Kidney tubule cell (primary cell): ENCODE data around the gene TRIP12.

Source experiments
- DNase-seq: peaks from one replicate; pipeline ENCODE4 v3.0.0-alpha.2; 2018; ENCODE audit warnings: low spot score

The TRIP12 gene

DNA sequence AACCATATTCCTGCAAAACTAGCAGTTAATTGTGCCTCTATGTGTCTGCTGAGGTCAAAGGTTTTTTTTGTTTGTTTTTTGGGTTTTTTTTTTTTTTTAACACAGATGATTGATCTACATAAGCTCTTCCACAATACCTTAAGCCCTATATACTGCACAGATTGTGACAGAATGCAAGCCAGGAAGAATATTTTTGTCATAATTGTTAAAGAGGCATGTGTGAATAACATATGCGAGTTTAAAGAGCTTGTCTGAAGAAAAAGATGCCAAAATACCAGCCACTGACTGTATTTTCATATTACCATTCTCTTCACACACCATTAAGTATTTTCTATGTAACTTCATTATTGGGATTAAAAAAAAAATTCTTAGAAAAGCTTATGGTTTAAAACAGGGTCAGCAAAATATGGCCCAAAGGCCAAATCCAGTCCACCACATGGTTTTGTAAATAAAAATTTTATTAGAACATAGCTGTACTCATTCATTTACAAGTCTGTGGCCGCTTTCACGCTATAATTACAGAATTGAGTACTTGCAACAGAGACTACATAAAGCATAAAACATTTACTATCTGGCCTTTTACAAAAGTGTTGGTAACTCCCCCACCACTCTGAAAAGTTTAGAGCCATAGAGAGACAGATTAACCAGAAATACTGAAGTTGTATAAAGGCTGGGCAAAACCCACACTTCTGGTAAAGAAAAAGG lies 89.9 kb downstream of the TRIP12 start:
- DNase-seq: no peak

DNA sequence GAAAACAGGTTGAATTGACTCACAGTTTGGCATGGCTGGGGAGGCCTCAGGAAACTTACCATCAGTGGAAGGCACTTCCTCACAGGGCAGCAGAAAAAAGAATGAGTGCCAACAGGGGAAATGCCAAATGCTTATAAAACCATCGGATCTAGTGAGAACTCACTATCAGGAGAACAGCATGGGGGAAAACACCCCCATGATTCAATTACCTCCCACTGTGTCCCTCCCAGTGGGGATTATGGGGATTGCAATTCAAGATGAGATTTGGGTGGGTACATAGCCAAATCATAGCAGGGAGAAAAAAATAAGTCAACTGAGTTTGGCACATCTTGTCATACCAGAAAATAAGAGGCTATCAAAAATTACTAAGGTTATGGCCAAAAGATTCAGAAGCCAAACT lies 96.3 kb downstream of the TRIP12 start:
- no peak for DNase-seq

DNA sequence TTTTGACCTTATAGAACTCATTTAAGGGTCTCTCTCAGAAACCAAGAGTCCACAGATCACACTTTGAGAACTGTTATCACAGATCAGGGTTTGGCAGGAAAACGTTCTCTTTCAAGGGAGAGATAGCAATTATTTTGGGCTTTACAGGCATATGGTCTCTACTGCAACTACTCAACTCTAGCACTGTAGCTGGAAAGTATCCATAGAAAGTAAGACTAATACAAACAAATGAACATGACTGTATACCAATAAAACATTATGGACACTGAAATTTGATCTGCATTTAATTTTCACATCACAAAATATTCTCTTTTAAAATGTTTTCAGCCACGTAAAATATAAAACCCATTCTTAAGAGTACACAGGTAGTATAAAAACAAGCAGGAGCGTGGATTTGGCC lies 100.5 kb downstream of the TRIP12 start:
- DNase-seq: no peak

DNA sequence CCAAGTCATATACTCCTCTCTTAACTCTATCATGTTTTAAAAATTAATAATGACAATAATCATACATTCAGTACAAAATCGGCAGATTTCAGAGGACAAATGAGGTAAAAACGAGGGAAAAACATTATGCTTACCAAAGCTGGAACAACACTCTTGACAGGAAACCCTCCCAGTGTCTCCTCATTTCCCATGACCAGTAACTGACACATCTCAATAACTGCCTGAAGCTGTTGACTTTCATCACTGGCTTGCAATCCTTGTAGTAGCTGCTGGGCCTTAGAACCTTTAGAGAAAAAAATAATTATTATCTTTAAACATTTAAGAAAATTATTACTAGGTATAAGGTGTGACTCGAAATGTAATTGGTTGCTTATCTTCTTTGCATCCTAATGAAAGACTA lies 103.6 kb downstream of the TRIP12 start:
- no peak for DNase-seq

DNA sequence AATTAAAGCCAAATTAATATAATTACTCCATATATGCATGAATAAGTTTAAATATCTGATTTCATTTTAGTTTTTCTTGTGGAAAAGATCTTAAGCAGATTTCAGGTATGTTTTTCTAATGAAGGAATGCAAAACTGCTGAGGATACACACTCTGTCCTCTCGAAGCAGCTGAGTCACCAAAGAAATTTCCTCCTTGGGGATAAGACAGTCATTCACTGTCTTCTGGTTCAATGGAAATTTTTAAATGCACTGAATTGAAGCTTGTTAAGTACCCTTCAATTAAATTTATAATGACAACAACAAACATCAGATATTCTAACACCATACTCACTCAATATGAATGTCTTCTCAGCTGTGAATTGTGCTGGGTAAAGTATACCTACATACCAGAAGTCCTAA lies 106.0 kb downstream of the TRIP12 start:
- DNase-seq: peak; percentile 63

DNA sequence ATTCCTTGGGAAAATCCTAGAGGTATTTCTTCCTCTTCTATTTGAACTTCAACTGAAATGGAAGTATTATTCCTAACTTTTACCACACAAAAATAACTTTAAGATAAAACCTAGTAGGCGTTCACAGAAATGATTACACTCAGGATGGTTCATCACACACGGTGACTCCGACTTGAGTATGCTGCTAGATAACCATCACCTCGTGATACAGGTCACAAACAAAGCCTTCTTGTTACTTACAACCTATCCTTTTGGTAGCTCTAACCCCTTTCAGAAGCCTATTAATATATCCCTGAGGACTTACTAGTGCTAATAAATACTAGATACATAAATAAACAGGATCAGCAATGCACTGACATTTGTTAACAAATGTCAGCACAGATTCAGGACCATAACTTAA lies 106.5 kb downstream of the TRIP12 start:
- no peak for DNase-seq

DNA sequence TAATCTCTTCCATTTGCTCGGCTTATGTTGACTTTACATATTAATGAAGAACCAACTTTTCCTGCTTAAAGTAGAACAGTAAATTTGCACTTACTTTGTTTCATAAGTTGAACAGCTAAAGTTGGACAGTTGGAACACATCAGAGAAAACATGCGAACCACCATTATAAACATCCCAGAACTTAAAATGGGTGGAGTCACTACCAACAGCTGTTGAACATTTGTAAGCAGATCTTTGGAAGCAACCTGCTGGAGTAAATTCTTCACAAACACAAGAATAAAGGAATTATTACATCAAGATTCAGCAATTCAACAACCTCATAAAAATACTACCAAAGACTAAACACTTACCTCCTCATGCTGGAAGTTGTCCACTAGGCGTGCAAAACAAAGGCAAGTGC lies 111.0 kb downstream of the TRIP12 start:
- DNase-seq: no peak

DNA sequence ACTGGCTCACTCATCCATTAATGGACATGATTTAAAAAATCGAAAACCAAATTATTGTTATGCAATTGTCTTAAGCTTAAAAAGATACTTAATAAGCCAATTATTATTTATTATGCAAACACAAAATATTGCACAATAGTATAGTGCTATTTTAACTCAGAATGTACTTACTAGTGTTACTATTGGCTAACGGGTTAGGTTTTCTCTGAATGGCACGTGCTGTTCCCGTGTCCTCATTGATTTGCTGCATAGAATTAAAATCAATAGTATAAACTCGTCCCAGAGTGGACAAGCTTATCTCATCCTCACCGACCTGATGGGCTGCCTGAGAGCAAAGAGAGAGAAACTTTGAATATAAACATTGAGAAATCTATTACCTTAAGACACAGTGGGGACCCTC lies 116.2 kb downstream of the TRIP12 start:
- no peak for DNase-seq

DNA sequence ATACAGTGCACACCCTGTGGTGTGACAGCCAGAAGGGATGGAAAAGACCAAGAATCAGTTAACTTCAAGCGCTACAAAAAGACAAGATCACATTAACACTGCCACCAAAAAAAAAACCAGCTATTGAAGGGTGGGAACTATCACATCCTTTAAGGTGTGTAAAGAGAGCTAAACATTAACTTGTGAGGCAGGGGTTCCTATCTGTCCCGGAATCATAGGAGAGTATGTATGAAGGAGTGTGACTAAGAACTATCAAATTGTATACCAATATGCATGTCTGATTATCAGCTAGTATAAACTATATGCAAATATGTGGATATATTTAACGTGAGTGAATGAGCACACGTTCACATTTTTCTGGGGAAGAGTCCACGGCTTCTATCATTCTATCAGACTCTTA lies 119.0 kb downstream of the TRIP12 start:
- no peak for DNase-seq

DNA sequence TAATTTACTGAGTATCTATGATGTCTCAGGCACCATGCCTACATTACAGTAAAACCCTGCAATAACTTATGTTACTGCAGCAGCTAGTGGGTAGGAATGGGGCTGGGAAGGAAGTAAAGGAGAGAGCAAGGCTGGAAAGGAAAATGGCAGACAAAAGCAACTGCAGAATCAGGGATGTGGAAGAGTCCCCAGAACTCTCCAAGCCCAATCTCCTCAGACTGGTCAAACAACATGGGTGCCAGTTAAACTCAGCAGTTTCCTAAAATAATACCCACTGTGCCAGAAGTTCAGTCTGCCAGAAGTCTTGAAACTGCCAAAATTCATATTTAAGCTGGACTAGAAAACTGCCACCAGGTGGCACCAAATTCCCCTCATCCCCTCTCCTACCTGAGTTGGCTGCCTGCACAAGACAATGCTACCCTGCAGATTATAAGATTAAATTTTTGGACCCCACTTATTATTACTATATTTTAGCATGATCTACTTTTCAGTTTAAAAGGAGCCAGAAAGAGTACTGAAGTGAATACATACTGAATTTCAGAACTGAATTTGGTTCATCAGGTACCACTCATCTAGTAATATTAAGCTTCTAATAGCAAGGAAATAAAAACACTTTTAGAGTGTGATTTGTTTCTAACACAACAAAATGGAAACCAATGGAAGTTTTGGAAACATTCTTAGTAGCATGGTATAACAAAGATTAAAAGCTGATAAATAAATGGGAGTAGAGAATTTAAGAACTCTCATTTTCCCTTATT lies 120.6 kb downstream of the TRIP12 start:
- DNase-seq: peak; percentile 61

DNA sequence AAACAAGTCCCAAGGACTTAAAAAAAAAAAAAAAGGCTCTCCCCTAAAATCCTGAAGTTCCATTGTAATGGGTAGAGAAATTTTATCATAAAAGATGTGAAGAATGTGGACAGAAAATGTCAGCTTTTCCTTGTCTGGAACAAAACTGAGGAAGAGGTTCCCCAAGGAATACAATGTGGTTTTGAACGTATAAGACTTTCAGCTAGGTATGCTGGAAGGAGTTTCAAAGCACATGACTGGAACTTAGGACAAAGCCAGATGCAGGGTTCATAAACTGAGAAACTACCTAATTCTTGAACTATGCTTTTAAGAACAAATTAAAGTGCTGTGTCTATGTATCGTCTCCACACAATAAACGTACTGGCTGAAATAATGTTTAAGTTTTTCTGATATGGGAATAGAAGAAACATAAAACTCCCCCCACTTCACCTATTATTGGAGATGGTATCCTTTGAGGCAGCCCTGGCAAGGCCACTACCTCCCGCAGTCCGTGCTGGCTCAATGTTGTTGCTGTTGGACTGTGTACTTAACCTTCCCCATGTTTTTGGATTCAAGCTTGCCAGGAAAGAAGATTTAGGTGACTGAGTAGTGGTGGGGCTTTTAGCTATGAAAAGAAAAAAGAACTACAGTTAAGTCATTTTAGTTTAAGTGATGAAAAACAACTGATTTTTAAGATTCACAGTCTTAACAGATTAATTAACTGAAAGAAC lies 123.2 kb downstream of the TRIP12 start:
- no peak for DNase-seq

DNA sequence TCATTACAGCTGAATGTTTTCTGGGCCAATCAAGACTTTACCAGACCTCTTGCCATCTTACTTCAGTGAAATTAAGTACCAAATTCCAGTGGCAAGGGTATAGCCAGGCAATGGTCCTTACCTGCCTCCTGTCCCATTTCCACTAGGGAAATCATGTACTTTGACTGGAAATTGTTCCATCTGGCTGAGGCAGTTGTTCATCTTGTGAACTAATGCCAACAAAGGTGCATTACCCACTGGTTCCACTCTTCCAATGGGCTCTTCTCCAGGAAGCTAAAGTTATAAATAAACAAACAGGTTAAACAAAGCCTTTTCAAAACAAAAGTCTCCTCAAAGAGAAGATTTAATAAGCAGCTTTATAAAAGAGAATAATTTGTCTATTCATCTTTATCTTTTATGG lies 126.8 kb downstream of the TRIP12 start:
- DNase-seq: no peak

DNA sequence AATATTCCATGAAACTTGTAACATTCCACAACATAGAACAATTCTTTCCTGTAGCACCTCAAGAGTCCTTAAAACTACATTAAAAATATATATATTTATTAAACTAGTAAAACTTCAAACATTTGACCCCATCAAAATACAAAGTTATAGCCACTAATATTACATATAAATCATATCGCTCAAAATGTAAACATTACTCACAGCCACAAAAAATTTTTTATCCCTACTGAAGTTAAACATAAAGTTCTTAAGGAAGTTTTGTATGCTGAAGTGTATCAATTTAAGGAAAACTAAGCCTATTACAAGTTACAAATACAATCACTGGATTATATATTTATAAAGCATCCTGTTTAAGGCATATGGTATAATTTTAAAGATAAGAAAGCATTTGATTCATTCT lies 127.2 kb downstream of the TRIP12 start:
- DNase-seq: no peak

DNA sequence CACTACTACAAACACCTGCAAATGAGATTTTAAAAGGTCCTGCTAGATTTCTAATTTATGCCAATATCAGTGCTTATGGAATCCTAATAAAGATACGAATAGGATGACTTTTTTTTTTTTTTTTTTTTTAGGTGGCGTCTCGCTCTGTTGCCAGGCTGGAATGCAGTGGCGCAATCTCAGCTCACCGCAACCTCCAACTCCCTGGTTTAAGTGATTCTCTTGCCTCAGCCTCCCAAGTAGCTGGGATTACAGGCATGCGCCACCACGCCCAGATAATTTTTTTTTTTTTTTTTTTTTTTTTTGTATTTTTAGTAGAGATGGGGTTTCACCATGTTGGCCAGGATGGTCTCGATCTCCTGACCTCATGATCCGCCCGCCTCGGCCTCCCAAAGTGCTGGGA lies 135.5 kb downstream of the TRIP12 start:
- peak; percentile 12 for DNase-seq

DNA sequence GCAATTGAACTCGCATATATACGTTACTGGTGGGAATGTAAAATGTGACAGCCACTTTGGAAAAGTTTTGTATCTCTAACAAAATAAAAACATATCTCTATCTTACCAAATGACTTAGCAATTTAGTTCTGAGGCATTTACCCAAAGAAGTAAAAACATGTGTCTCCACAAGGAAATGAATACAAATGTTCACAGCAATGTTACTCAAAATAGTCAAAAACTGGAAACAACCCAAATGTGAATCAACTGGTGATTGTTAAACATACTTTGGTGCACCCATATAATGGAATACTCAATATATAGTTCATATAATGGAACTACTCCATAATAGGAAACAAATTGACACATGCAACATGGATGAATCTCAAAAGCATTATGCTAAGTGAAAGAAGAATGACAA lies 137.0 kb downstream of the TRIP12 start:
- DNase-seq: no peak

DNA sequence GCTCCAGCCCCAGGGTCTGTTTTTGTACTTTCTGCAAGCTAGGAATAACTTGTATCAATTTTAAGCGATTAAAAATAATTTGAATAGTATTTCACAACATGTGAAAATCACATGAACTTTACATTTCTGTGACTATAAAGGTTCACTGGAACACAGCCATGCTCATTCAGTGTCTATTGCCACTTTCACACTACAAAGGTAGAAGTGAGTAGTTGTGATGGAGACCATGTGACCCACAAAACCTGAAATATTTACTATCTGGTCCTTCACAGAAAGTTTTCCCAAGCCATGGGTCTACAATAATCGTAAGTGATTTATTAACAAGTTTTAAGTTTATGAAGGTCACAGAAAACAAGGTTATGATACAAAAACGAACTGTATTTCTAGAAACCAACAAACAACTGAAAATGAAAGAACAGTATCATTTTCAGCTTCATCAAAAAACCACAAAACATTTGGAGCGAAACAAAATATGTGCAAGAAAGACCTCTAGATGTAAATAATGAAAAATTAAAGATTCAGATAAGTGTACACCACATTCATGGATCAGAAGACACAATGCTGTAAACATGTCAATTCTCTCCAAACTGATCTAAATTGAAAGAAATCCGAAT lies 138.6 kb downstream of the TRIP12 start:
- DNase-seq: no peak

DNA sequence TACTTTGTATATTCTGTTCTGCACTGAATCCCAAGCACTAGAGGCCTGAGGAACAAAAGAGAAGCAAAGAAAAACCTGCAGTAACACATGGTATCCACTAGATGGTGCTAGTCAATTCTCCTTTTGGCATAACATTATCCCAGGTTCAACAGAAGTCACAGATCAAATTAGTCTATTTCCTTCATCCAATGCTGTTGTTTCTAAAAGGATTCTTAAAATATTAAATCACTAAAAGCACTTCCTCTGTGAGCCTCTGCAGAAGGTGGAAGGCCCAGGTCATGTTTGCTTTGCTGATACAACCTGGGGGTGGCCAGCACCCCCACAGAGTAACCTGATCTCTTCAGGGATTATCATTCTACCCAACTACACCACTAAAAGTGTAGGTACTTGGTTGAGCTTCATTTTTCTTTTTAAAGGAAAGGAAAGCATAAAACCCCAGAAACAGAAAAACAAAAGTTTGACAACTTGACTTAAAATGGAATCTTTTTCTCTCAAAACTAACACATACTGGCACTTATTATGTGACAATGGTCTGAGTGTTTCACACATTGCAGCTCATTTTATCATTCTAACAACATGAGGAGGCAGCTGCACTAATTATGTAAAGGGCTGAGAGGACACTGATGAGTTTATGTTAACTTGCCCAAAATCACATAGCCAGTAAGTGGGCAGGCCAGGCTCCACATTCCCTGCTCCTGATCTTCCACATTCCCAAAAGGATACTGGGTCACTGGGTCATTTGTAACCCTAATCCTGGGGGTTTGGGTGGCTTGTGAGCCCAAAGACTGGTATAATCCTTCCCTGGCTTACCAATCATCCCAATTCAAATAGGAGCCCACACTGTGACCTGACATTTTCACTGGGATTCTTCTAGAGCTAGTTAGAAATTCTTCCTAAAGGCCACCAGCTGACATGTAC lies 140.7 kb downstream of the TRIP12 start:
- peak; percentile 62 for DNase-seq

DNA sequence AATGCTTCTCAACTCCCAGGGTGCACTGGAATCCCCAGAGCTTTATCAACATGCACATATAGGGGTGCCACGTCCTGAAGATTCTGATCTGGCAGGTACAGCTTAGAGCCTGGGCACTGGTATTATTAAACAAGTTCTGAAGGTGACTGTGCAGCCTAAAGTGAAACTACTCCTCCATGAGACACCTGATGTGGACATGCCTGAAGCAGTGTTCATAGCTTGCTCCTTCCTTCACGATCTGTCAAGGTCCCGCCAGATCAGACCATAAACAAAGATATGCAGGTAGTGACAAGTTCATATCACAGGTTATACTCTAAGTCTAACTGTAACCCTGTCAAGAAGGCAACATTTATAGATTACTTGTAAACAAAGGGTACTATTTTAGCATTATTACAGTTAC lies 142.2 kb downstream of the TRIP12 start:
- peak; percentile 67 for DNase-seq

DNA sequence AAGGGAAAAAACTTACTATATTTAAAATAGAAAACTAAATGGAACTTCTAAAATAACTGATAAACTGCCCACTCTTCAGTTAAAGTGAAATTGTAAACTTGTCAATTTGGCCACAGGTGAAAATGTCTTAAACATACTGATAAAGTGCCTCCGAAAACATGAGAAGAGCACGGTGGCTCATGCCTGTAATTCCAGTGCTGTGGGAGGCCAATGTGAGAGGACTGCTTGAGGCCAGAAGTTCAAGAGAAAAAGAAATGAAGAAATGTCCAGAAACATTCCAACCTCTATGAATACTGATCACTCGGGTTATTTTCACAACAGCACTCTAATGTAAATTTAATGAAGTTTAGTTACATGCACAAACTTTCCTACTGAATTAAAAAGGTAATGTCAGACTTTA lies 144.1 kb downstream of the TRIP12 start:
- no peak for DNase-seq

DNA sequence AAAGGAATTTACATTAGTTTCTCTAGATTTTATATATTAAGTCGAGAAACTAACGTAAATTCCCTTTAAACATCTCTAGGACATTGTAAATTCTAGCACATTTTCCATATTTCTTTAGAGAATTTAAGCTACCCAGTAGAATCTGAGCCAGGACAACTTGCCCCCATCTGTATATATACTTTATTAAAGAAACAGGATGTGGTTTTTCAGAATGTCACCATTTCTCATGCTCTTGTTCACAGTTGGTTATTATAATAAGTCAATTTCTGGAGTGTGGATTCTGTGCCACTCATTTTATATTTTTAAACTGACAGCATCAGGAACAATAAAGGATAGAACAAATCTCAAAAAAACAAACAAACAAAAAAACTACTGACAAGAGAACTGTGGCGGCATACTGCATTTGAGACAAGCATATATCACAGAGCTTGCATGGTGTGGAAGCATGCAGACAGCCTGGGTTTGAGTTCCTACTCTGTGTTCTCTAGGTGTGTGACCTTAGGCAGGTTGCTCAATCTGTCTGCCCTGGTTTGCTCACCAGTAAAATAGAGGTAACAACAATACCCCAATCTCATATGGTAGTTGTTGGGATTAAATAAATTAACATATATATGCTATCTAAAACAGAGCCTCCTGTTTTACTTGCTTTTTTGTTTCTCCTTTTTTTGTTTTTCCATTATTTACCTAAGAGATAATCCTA lies 146.0 kb downstream of the TRIP12 start:
- no peak for DNase-seq

DNA sequence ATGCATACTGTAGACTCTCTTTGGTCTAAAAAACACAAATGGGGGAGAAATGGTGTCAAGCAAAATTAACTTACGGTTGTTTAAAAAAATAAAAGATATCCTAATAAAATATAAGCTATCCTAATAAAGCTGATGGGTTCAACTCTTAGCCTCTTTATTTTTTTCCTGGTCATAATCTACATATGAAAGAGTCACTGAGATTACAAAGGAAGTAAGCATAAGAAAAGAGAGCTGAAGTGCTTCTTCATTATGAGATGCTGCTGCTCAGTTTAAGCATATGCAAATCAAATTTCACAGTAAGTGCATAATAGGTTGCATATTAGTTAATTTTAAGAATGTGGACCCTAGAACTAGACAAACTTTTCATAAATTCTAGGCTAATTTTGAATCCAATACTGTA lies 147.6 kb downstream of the TRIP12 start:
- DNase-seq: no peak
